Measurements from ENCODE around the gene CNNM4.

Gene CNNM4

DNA sequence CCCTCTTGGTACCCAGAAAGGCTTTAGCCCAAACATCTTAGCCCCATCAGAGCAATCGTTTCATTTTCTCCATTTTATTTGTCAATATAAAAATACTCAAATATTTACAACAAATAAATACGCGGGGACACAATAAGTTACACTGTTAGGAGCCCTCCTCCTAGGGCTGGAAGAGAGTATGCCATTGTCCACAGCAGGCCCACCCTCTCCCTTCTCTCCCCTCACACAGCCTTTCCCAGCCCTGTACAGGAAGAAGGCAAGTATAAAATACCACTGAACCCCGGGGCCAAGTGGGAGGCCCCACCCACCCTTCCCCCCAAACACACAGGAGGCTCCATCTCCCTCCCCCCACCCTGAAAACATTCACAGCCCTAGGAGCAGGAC, 99.0 kb downstream of the CNNM4 start:
- DNase-seq (ENCODE audit: insufficient read length) (no peak), FAIRE-seq (no peak)
- TF ChIP-seq POLR2A (IDR thresholded peaks at IDR 0.05; ENCODE audit: low read depth, low read length) (no peak), POLR2AphosphoS5 (IDR thresholded peaks at IDR 0.05; ENCODE audit: low read depth, low read length) (no peak), TAF1 (IDR thresholded peaks at IDR 0.05; ENCODE audit: borderline replicate concordance, low read depth, low read length) (no peak)

DNA sequence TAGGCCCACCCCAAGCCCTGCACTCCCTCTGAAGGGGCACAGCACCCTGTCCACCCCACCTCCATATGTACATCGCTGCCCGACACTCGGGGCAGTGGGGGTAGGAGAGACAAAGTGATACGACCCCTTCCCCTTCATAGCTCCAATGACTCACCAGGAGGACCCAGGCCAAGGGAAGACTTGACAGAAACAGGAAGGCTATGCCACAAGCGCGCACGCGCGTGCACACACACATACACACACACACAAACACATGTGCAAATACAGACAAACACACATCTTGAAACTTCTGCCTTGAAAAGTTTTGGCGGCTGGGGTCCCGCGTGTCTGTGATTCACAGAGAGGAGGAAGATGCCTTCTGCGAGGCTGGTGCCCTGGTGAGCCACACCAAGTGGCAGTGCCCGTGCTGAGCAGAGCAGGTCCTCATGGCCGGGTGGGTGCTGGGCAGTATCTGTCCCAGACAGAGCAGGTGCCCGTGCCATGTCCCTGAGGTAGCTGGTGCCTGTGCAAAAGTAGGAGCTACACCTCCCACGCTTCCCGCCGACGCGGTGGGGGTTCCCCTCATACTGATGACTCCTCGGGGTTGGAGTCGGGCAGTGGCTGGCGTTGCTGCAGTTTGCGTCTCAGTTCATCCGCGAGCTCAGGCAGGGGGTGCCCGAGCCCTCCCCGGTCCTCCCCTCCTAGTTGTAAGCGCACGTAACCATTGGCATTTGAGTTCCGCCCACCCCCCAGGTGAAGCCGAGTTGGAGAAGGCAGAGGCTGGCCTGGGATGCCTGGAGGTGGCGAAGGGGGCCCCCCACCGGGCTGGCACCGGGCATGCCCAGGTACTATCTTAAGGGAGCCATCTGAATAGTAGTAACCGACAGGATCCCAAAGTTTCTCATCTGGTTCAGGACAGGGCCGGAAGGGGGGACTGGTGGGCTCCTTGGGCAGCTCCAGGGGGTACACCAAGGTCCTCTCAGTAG, 99.6 kb downstream of the CNNM4 start:
- DNase-seq (ENCODE audit: insufficient read length): no peak
- no peak for TF ChIP-seq TAF1 (IDR thresholded peaks at IDR 0.05; ENCODE audit: borderline replicate concordance, low read depth, low read length)
- no peak for TF ChIP-seq POLR2A (IDR thresholded peaks at IDR 0.05; ENCODE audit: low read depth, low read length)
- TF ChIP-seq POLR2AphosphoS5 (IDR thresholded peaks at IDR 0.05; ENCODE audit: low read depth, low read length): no peak
- no peak for FAIRE-seq

DNA sequence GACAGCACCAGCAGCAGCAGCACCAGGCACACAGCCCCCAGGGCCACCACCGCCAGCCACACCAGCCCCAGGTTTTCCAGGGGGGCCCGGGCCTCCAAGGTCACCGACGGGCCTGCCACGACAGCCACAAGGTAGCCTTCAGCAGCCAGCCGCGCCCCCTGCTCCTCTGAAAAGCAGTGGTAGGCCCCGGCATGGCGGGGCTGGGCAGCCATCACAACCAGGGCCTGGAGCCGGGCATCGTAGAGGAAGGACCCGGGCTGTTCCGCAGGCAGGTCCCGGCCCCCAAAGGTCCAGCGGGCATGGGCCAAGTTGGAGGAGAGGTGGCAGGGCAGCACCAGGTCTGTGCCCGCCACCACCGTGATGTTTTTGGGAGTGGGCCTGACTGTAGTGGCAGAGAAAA, 100.4 kb downstream of the CNNM4 start:
- no peak for DNase-seq (ENCODE audit: insufficient read length)
- TF ChIP-seq TAF1 (IDR thresholded peaks at IDR 0.05; ENCODE audit: borderline replicate concordance, low read depth, low read length) (no peak), POLR2AphosphoS5 (IDR thresholded peaks at IDR 0.05; ENCODE audit: low read depth, low read length) (no peak)
- no peak for FAIRE-seq

Measured in GM12892 (cell line).